GM12878 (cell line): ENCODE data around the gene SATL1. TPM values are rescaled to one million over a fixed set of nuclear protein-coding genes. Genes with fewer than 3 reads are reported as not detected.

ENCODE experiments used
- ATAC-seq: fragments of 200-7000 bp; cut with Tn5 transposase; 3 replicates; pipeline ENCODE4 v1.9.1; 2020; ENCODE audit warnings: mild to moderate bottlenecking, moderate library complexity
- BruUV-seq: library from RNA; stranded (reverse); fragments of 400-500 nt; replicated peaks from 2 replicates; lab custom pipeline; 2021; lab: Mats Ljungman, UMichigan
- CTCF ChIA-PET: fragments of 300-600 bp; sonication (Branson Sonifier 250); formaldehyde crosslinking; extraction: SDS; loops from one replicate; lab custom pipeline; 2021; ENCODE audit warnings: inconsistent platforms; lab: Yijun Ruan, JAX
- POLR2A ChIA-PET: fragments of 350-600 bp; formaldehyde crosslinking; extraction: SDS; loops from one replicate; lab custom pipeline; 2021; ENCODE audit warnings: inconsistent platforms; lab: Charles Lee
- RAD21 ChIA-PET: fragments of 300-600 bp; sonication (Branson Sonifier 250); formaldehyde crosslinking; loops from one replicate; lab custom pipeline; 2023; ENCODE audit warnings: antibody characterized with exemption; ENCODE audit not compliant: unreplicated experiment; lab: Charles Lee
- SMC1A ChIA-PET: fragments of 300-600 bp; sonication (Branson Sonifier 250); formaldehyde crosslinking; loops from one replicate; lab custom pipeline; 2023; ENCODE audit not compliant: unreplicated experiment, uncharacterized antibody; lab: Charles Lee
- DNase-seq: peaks from one replicate; pipeline ENCODE4 v3.0.0-alpha.2; 2011; ENCODE audit warnings: low read depth, low spot score
- FAIRE-seq: peaks from 3 replicates; lab custom pipeline; 2011; peaks lifted over from hg19 to GRCh38; lab: Jason Lieb, UNC
- H2AFZ ChIP-seq: 2 replicates; pipeline ENCODE4 v1.6.0; 2011; ENCODE audit warnings: low read depth, low read length, control low read depth; ENCODE audit not compliant: control insufficient read depth
- H3K27ac ChIP-seq: 2 replicates; pipeline ENCODE4 v1.5.1; 2011; ENCODE audit warnings: control low read depth; ENCODE audit not compliant: control insufficient read depth, insufficient read depth
- H3K27me3 ChIP-seq, 2 experiments: replicated peaks in 1 of 2; 2 replicates each; pipeline versions ENCODE4 v1.6.0 to v1.6.1; 2011; ENCODE audit warnings: low read length in 1 of 2; ENCODE audit not compliant: control insufficient read depth in 2 of 2, insufficient read depth in 2 of 2
- H3K36me3 ChIP-seq, 2 experiments: 2 replicates each; pipeline ENCODE4 v1.5.1; 2011; ENCODE audit warnings: low read length in 1 of 2; ENCODE audit not compliant: control insufficient read depth in 2 of 2, insufficient read depth in 2 of 2
- H3K4me1 ChIP-seq: 2 replicates; pipeline ENCODE4 v1.6.1; 2011; ENCODE audit warnings: mild to moderate bottlenecking, low read length, moderate library complexity, mixed read lengths; ENCODE audit not compliant: control insufficient read depth, insufficient read depth
- H3K4me2 ChIP-seq: 2 replicates; pipeline ENCODE4 v1.6.0; 2011; ENCODE audit warnings: control low read depth; ENCODE audit not compliant: control insufficient read depth, insufficient read depth
- H3K4me3 ChIP-seq: fragments of 200-600 bp; sonication (generic); 2 replicates; pipeline ENCODE4 v1.5.1; 2016
- H3K79me2 ChIP-seq: 2 replicates; pipeline ENCODE4 v1.6.0; 2011; ENCODE audit warnings: low read length; ENCODE audit not compliant: control insufficient read depth, insufficient read depth
- H3K9ac ChIP-seq: 2 replicates; pipeline ENCODE4 v1.8.0; 2011; ENCODE audit warnings: low read length, control low read depth, mixed read lengths; ENCODE audit not compliant: control insufficient read depth, insufficient read depth
- H3K9me3 ChIP-seq: replicated peaks from 3 replicates; pipeline ENCODE4 v1.5.1; 2011; ENCODE audit warnings: mild to moderate bottlenecking, low read length; ENCODE audit not compliant: control insufficient read depth, insufficient read depth
- H4K20me1 ChIP-seq: 2 replicates; pipeline ENCODE4 v1.6.0; 2011; ENCODE audit not compliant: control insufficient read depth, insufficient read depth
- E4F1 ChIP-seq: fragments of 450-650 bp; IDR thresholded peaks from 2 replicates; pipeline ENCODE4 v1.6.1; 2018; ENCODE audit warnings: borderline replicate concordance, mild to moderate bottlenecking; ENCODE audit not compliant: partially characterized antibody
- JUND ChIP-seq: IDR thresholded peaks from 2 replicates; pipeline ENCODE4 v1.6.1; 2012; ENCODE audit warnings: low read depth, mild to moderate bottlenecking, low read length, improper control_type of control experiment, moderate library complexity
- KAT2A ChIP-seq: conservative IDR thresholded peaks from 2 replicates; pipeline ENCODE4 v1.6.1; 2011; ENCODE audit warnings: low read depth, low read length; ENCODE audit not compliant: control insufficient read depth
- MAX ChIP-seq: IDR thresholded peaks from 2 replicates; pipeline ENCODE4 v1.6.1; 2012; ENCODE audit warnings: low read depth, low read length, improper control_type of control experiment
- MYB ChIP-seq: fragments of 150-350 bp; IDR thresholded peaks from 2 replicates; pipeline ENCODE4 v1.6.1; 2014; ENCODE audit warnings: mild to moderate bottlenecking, low read depth, low read length, borderline replicate concordance
- POLR2AphosphoS5 ChIP-seq: IDR thresholded peaks from 2 replicates; pipeline ENCODE4 v1.6.1; 2011; ENCODE audit warnings: mild to moderate bottlenecking, low read length, inconsistent platforms
- RCOR1 ChIP-seq: conservative IDR thresholded peaks from 2 replicates; pipeline ENCODE4 v1.6.1; 2012; ENCODE audit warnings: low read depth, low read length, improper control_type of control experiment
- SMAD5 ChIP-seq: IDR thresholded peaks from 2 replicates; pipeline ENCODE4 v1.6.1; 2016; ENCODE audit warnings: antibody characterized with exemption, low read depth
- ZNF24 ChIP-seq: fragments of 450-650 bp; IDR thresholded peaks from 2 replicates; pipeline ENCODE4 v1.6.1; 2017; ENCODE audit warnings: antibody characterized with exemption, mild to moderate bottlenecking
- ZNF274 ChIP-seq: IDR thresholded peaks from one replicate; pipeline ENCODE4 v1.8.0; 2011; ENCODE audit not compliant: insufficient read length, insufficient read depth
- ZNF687 ChIP-seq: fragments of 450-650 bp; IDR thresholded peaks from 2 replicates; pipeline ENCODE4 v1.6.1; 2017; ENCODE audit warnings: mild to moderate bottlenecking, moderate library complexity
- WGBS: methylation state at CpG from one replicate; pipeline ENCODE4 v1.1.6; 2016; ENCODE audit warnings: low lambda C conversion rate; ENCODE audit not compliant: insufficient replicate concordance, insufficient coverage; ENCODE audit errors: missing lambda C conversion rate; 5-methylcytosine and 5-hydroxymethylcytosine counted together
- in situ Hi-C: fragments of 300-500 bp; cut with MboI; formaldehyde crosslinking; loops from 9 replicates; pipeline ENCODE4 v1.14.3; 2018; ENCODE audit warnings: mixed read lengths
- intact Hi-C: fragments of 100-400 bp; cut with micrococcal nuclease; formaldehyde crosslinking; loops from one replicate; pipeline ENCODE4 v1.14.2; 2022; ENCODE audit not compliant: unreplicated experiment
- polyA plus RNA-seq, 11 experiments: library from polyadenylated mRNA; depleted of rRNA in 4 of 11; unstranded in 6 of 11; stranded (reverse) in 5 of 11; fragments of >200 nt; fragmentation: Nextera tagmentation in 4 of 11; fragmentation: Illumina TruSeq in 1 of 11; extraction: Ambion mirVana in 4 of 11; extraction: Trizol in 1 of 11; gene quantifications; 1 replicate in 1 of 11; 2 replicates in 10 of 11; pipeline versions ENCODE4 v1.2.1 to v1.2.3, GENCODE V29; 2011 to 2016; ENCODE audit warnings: inconsistent platforms in 2 of 11, missing spikeins in 2 of 11, low read depth in 1 of 11
- total RNA-seq, 4 experiments: library from RNA; depleted of rRNA in 3 of 4; stranded (reverse); fragments of >200 nt in 3 of 4; fragmentation: Illumina TruSeq in 1 of 4; extraction: Trizol in 1 of 4; gene quantifications; 2 replicates each; pipeline versions ENCODE4 v1.2.1 to v1.2.3, GENCODE V29; 2013 to 2021

Gene SATL1
- total and polyA plus RNA-seq, 10 of the 15 experiments (the other 5 are each of a cell fraction or from before 2014, with no cell fraction given) = 0.01 TPM; not detected in 9

GRCh38 chrX:85139422-85139821 is 104.2 kb downstream of the SATL1 start:
- TF ChIP-seq ZNF24 (no peak), KAT2A (no peak), SMAD5 (no peak), MYB (no peak), JUND (no peak), POLR2AphosphoS5 (no peak), ZNF274 (no peak), MAX (no peak)
- SMC1A ChIA-PET = interaction anchor here (1.1 kb wide), 1 partner anchor 54 kb away, joined by 3 read pairs; no protein-coding TSS in a partner anchor
- in situ Hi-C loops = no loop called here
- no peak overlapping the region for H3K27ac ChIP-seq
- RAD21 ChIA-PET = interaction anchor here (0.7 kb wide), 1 partner anchor 28 kb away, joined by 3 read pairs; no protein-coding TSS in a partner anchor
- no peak overlapping the region for H3K9ac ChIP-seq
- peak; percentile 69 for ATAC-seq
- POLR2A ChIA-PET = no interaction called here
- no peak for DNase-seq
- 31% methylated on average over 1 of the region's 1 CpG for WGBS
- no peaks in the 10 kb centered on the region for H3K79me2 ChIP-seq
- CTCF ChIA-PET = interaction anchor here (1.0 to 1.4 kb wide), 2 partner anchors 24 to 28 kb away, joined by 3 to 4 read pairs; no protein-coding TSS in a partner anchor
- H3K27me3 ChIP-seq = no peaks in the 10 kb centered on the region
- BruUV-seq = no TSS peak
- FAIRE-seq = no peak
- H4K20me1 ChIP-seq = no peaks in the 10 kb centered on the region
- H3K9me3 ChIP-seq = no peaks in the 10 kb centered on the region
- intact Hi-C loops = no loop called here
- no peak overlapping the region for H3K4me3 ChIP-seq
- H3K36me3 ChIP-seq = no peaks in the 10 kb centered on the region
- H3K4me2 ChIP-seq = no peak overlapping the region
- H3K4me1 ChIP-seq = no peaks in the 10 kb centered on the region
- H2AFZ ChIP-seq = no peak overlapping the region

DNA sequence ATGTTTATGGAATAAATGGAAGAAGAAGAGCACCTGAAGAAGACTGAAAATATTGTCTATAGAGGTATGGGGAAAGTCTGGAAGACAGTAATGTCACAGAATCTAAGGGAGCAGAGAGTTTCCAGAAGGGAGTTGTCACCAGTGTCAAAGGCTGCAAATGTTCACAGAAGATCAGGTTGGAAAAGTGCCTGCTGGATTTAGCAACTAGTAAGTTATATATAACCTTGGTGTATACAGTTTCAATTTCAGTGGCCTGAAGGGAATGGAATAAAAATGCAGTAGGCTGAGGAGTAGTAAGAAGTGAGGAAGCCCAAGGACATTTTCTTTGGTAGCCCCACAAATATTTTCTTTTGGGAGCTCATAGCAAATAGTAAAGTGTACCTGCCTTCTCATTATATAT is 107.2 kb downstream of the SATL1 start:
- intact Hi-C loops (no loop called here), in situ Hi-C loops (no loop called here)
- POLR2A ChIA-PET = no interaction called here
- BruUV-seq = no TSS peak
- Histone ChIP-seq H3K9ac (no peak overlapping the region), H3K36me3 (no peaks in the 10 kb centered on the region), H3K27me3 (no peaks in the 10 kb centered on the region), H3K9me3 (no peaks in the 10 kb centered on the region), H3K4me3 (no peak overlapping the region), H3K4me2 (no peak overlapping the region), H3K4me1 (no peaks in the 10 kb centered on the region), H3K27ac (no peak overlapping the region), H2AFZ (no peak overlapping the region), H4K20me1 (no peaks in the 10 kb centered on the region), H3K79me2 (no peaks in the 10 kb centered on the region)
- CTCF ChIA-PET = no interaction called here
- ATAC-seq (no peak), DNase-seq (no peak), FAIRE-seq (no peak)
- RAD21 ChIA-PET = no interaction called here
- SMC1A ChIA-PET = no interaction called here
- no peak for TF ChIP-seq E4F1
- TF ChIP-seq ZNF687 = no peak
- TF ChIP-seq RCOR1 = no peak
